Urinary bladder (tissue), 4 donors: Measurements from ENCODE around the gene RPGRIP1L. TPM values are rescaled to one million over a fixed set of nuclear protein-coding genes. Genes with fewer than 3 reads are reported as not detected.
"Not testable (repeated sequence)": the region's sequence is repeated elsewhere in the genome, so short reads cannot be mapped to it uniquely, and the experiment has no call there.

Source experiments
- DNase-seq: peaks from one replicate; pipeline ENCODE4 v3.0.0-alpha.2; 2015; ENCODE audit errors: extremely low spot score
- H3K27ac ChIP-seq: one replicate; pipeline ENCODE4 v1.5.1; 2013; ENCODE audit warnings: low read depth, mild to moderate bottlenecking, moderate library complexity
- H3K36me3 ChIP-seq: one replicate; pipeline ENCODE4 v1.6.1; 2013; ENCODE audit warnings: mild to moderate bottlenecking, moderate library complexity; ENCODE audit not compliant: insufficient read depth
- H3K4me1 ChIP-seq: one replicate; pipeline ENCODE4 v1.6.1; 2013; ENCODE audit warnings: mild to moderate bottlenecking, moderate library complexity; ENCODE audit not compliant: insufficient read depth
- H3K4me3 ChIP-seq: one replicate; pipeline ENCODE4 v1.5.1; 2013; ENCODE audit warnings: low read depth, low read length
- WGBS: extraction: QIAGEN DNeasy Blood & Tissue Kit; methylation state at CpG from one replicate; pipeline ENCODE4 v1.1.7; 2013; 5-methylcytosine and 5-hydroxymethylcytosine counted together
- polyA plus RNA-seq: library from polyadenylated mRNA; stranded (reverse); fragments of 200-250 nt; gene quantifications from one replicate; pipeline ENCODE4 v1.2.3, GENCODE V29; 2013
- total RNA-seq: library from RNA; depleted of rRNA; stranded (reverse); fragments of >200 nt; gene quantifications from one replicate; pipeline ENCODE4 v1.2.3, GENCODE V29; 2014
- donor health status: healthy with polysubstance abuse.
- donor health status: healthy.

RPGRIP1L gene
- total and polyA plus RNA-seq, 2 donors: 2.6 to 30.7 TPM

- H3K4me3 ChIP-seq: no peak overlapping the region
- 86% methylated on average over 5 of the region's 5 CpGs for WGBS
- no peaks in the 10 kb centered on the region for H3K4me1 ChIP-seq
Observed at GRCh38 chr16:53693320-53693719, 10.3 kb downstream of the RPGRIP1L start.

GRCh38 chr16:53692146-53692545 is 11.5 kb downstream of the RPGRIP1L start:
- H3K4me1 ChIP-seq: no peaks in the 10 kb centered on the region
- WGBS: 85% methylated on average over 5 of the region's 5 CpGs
- DNase-seq: no peak
- no peak overlapping the region for H3K27ac ChIP-seq
- peaks cover 1% of the 10 kb centered on the region for H3K36me3 ChIP-seq
- H3K4me3 ChIP-seq: no peak overlapping the region

More at GRCh38 chr16:53693320-53693719, 10.3 kb downstream of the RPGRIP1L start:
- DNase-seq: no peak
- H3K36me3 ChIP-seq: peaks cover 1% of the 10 kb centered on the region
- H3K27ac ChIP-seq: no peak overlapping the region

GRCh38 chr16:53690771-53691170 is 12.9 kb downstream of the RPGRIP1L start:
- Histone ChIP-seq H3K4me3 (no peak overlapping the region), H3K4me1 (no peaks in the 10 kb centered on the region), H3K36me3 (peaks cover 1% of the 10 kb centered on the region), H3K27ac (no peak overlapping the region)
- 94% methylated on average over 2 of the region's 2 CpGs for WGBS
- no peak for DNase-seq

DNA sequence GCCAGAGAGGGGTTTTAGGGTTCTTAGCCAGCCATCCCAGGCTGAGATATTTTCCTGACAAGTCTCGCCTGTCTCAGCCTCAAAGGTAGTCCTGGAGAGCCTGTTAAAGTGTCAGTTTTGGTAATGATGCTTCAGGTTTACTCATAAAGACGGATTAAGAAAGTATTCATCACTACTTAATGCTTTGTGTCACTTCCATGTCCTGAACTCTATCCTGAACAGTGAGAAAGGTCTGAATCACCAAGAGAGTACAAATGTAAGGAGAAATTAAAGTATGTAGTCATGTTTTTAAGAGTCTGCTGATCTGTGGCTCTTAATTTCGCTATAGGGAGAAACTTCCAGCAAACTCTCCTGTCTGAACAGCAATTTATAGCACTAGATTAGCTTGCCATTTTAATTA is 14.0 kb downstream of the RPGRIP1L start:
- WGBS: 93% methylated on average over 3 of the region's 3 CpGs
- no peak overlapping the region for H3K27ac ChIP-seq
- no peak for DNase-seq
- H3K36me3 ChIP-seq: peaks cover 1% of the 10 kb centered on the region
- H3K4me1 ChIP-seq: no peaks in the 10 kb centered on the region
- H3K4me3 ChIP-seq: no peak overlapping the region

GRCh38 chr16:53686710-53687109 is 16.9 kb downstream of the RPGRIP1L start:
- Histone ChIP-seq H3K27ac (no peak overlapping the region), H3K4me3 (no peak overlapping the region), H3K4me1 (no peaks in the 10 kb centered on the region), H3K36me3 (no peaks in the 10 kb centered on the region)
- DNase-seq: no peak
- WGBS: 77% methylated on average over 3 of the region's 3 CpGs

DNA sequence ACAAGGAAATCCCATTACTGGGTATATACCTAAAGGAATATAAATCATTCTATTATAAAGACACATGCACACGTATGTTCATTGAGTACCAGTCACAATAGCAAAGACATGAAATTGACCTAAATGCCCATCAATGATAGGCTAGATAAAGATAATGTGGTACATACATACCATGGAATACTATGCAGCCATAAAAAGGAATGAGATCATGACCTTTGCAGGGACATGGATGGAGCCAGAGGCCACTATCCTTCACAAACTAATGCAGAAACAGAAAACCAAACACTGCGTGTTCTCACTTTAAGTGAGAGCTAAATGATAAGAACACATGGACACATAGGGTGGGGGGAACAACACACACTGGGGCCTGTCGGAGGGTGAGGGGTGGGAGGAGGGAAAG is 18.3 kb downstream of the RPGRIP1L start:
- over 99% methylated on average over 3 of the region's 3 CpGs for WGBS
- H3K27ac ChIP-seq, H3K4me3 ChIP-seq, H3K4me1 ChIP-seq, DNase-seq, H3K36me3 ChIP-seq: not testable (repeated sequence)

- no peak for DNase-seq
- H3K36me3 ChIP-seq: no peaks in the 10 kb centered on the region
- no peak overlapping the region for H3K27ac ChIP-seq
- WGBS: 71% methylated on average over 2 of the region's 2 CpGs
- H3K4me3 ChIP-seq: no peak overlapping the region
- no peaks in the 10 kb centered on the region for H3K4me1 ChIP-seq
Observed at GRCh38 chr16:53681354-53681753, 22.3 kb downstream of the RPGRIP1L start.

DNA sequence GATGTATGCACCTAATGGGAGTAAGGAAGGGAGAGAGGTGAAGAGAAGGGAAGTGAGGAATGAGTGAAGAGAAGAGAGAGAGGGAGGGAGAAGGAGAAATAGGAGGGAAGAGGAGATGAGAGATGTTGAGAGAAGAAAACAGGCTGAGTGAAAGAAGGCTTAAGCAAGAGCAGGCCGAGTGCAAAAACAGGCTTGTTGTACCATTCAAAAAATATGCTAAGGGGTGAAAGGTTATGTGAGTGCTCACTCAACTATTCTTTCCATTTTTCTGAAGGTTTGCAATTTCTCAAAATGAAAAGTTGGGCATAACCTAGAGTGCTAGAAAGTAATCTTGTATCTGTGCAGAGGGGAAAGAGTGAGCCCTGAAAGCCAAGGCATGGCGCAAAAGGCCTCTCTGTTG is 22.9 kb downstream of the RPGRIP1L start:
- H3K4me3 ChIP-seq: no peak overlapping the region
- no peak overlapping the region for H3K27ac ChIP-seq
- no peaks in the 10 kb centered on the region for H3K4me1 ChIP-seq
- no peaks in the 10 kb centered on the region for H3K36me3 ChIP-seq
- no peak for DNase-seq
- WGBS: 93% methylated on average over 2 of the region's 2 CpGs

DNA sequence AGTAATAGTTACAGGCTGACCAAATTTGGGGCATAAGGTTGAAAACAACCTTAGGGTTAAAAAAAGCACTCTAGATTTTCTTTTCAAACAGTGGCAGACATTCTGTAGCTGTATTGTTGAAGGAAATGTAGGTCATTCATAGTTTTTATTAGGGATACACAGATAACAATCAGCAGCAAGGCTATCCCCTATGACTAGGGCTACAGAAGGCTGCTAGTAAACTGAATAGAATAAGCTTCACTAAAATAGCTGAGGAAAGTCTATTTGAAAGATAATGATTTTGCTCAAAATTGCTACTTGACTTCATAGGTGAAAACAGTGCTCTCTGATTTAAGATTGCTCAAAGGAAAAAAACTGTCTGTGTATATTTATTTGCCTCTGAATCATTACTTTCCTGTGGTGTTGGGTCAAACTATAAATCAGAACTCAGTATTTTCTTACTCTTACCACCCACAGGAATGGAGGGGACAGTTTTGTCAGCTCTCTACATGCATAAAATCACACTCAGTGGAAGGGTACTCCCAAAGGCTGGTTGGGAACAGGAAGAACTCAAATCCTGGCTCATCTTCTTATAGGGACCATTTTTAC is 24.8 kb downstream of the RPGRIP1L start:
- Histone ChIP-seq H3K4me3 (no peak overlapping the region), H3K4me1 (no peaks in the 10 kb centered on the region), H3K27ac (no peak overlapping the region), H3K36me3 (no peaks in the 10 kb centered on the region)
- DNase-seq: no peak

GRCh38 chr16:53678155-53678554 is 25.5 kb downstream of the RPGRIP1L start:
- WGBS: 73% methylated on average over 1 of the region's 1 CpG
- DNase-seq: no peak
- Histone ChIP-seq H3K27ac (no peak overlapping the region), H3K4me3 (no peak overlapping the region), H3K4me1 (no peaks in the 10 kb centered on the region), H3K36me3 (no peaks in the 10 kb centered on the region)

GRCh38 chr16:53673189-53673588 is 30.5 kb downstream of the RPGRIP1L start:
- DNase-seq: no peak
- Histone ChIP-seq H3K27ac (no peak overlapping the region), H3K36me3 (peaks cover 2% of the 10 kb centered on the region), H3K4me1 (no peaks in the 10 kb centered on the region), H3K4me3 (no peak overlapping the region)
- WGBS: 97% methylated on average over 4 of the region's 4 CpGs

DNA sequence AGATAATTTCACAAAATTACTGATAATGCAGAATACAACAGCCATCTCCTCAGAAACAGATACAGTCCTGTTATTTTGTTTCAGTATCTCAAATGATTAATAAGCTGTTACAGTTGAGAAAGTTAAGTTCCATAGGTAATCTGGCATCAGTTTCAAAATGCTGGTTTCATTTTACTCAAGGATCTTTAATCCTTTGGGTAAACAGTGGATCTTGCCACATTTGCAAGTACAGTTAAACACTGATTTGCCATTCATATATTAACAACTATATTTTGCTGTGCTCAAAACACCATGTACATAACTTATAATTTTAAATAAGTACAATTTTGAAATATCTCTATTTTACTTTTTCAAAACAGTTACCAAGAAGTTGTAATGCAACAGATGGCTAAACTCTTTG is 31.2 kb downstream of the RPGRIP1L start:
- Histone ChIP-seq H3K4me3 (no peak overlapping the region), H3K27ac (no peak overlapping the region), H3K36me3 (peaks cover 2% of the 10 kb centered on the region), H3K4me1 (no peaks in the 10 kb centered on the region)
- no peak for DNase-seq

DNA sequence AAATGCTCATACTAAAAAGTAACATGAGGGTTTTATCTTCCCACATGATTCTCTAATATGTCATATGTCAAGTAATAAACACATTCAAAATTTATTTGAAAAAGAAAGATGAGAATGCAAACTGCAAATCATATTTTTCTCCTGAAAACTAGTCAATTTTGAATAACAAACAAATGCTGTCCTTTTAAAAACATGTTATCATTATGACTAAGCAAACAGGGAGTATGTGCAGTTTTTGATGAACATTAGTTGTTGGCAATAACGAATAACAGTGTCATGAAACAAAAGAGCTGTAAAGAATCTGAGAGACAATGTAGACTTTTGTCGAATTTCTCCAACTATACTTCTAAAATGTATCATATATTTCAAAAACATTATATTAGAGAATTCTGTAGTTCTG is 34.8 kb downstream of the RPGRIP1L start:
- 86% methylated on average over 2 of the region's 2 CpGs for WGBS
- peaks cover 2% of the 10 kb centered on the region for H3K36me3 ChIP-seq
- H3K4me3 ChIP-seq: no peak overlapping the region
- no peaks in the 10 kb centered on the region for H3K4me1 ChIP-seq
- no peak overlapping the region for H3K27ac ChIP-seq
- no peak for DNase-seq

DNA sequence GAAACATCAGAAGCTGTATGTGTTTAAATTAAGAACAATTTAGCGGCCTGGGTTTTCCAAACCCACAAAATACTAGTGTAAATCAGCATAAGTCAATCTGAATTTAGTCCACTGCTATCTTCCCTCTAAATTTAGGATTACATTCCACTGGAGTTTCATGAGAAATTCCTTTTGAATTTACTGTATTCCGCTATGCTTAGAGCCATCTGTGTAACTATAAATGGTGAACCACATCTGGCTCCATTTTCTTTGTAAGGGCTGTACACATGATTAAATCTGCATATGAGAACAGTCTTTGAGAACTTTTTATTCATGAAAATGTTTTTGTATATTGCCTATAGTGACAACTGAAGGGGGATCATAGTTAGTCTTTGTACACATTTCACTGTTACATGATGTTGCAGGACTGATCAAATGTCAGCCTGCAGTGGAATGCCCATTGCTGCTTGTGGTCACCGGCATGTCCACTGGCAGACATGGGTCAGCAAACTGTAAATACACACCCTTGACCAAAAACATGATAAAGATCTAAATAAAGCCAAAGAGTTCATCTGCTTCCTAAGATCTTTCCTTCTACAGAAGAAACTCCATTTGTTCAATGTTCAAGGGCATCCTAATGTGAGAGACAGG is 36.8 kb downstream of the RPGRIP1L start:
- Histone ChIP-seq H3K27ac (no peak overlapping the region), H3K4me1 (no peaks in the 10 kb centered on the region), H3K36me3 (peaks cover 2% of the 10 kb centered on the region), H3K4me3 (no peak overlapping the region)
- no peak for DNase-seq
- WGBS: 75% methylated on average over 3 of the region's 3 CpGs
